ENCODE measurements around the gene HIRA. TPM values are rescaled to one million over a fixed set of nuclear protein-coding genes. Genes with fewer than 3 reads are reported as not detected.
"Not testable (repeated sequence)": the region's sequence is repeated elsewhere in the genome, so short reads cannot be mapped to it uniquely, and the experiment has no call there.

Gene HIRA
- total RNA-seq, 1 donor from 2014 or later = 27.9 TPM

DNA sequence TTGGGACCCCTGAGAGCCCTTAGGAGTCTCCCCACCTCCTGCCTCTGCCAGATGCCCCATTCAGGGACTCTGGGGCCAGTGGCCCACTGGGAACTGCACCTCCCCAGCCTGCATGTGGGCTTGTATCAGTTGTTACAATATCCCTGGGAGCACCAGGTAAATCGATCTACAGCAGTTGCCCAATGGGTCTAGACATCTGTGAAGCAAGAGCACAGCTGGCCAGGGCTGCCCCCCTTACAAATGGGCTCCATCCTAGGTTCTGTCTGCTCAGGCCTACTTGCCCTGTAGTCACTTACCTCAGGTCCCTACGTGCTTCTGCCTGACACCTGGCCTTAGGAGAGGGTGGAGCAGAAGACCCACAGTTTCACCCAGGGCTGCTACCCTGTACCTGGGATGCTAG is 62.7 kb downstream of the HIRA start:
- DNase-seq = no peak
- TF ChIP-seq CTCF (IDR thresholded peaks at IDR 0.05) = no peak
- peaks cover 95% of the 10 kb centered on the region for H3K36me3 ChIP-seq

DNA sequence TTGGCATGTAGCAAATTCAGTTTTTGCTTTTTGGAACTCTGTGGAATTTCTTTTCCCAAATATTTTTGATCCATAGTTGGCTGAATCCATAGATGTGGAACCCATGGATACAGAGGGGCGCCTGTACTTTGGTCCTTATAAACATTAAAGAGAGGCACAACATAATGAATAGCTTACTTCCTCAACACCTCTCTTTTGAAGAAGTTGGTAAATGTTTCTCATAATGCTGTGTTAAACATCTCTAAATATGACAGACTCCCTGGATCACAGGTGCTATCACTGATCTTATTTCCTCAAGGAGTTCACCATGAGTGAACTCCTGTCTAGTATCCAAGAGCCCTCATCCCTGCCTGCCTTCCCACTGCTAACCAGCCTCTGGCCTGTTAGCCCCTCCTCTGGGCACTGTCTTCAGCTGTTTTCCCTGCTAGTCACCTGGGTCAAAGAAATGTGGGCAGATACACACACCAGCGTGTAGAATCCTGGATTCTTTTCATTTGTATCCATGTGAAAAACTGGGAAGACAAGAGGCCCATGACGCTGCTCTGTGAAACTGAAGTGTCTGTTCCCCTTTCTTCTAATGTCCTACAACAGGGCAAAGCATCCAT is 63.7 kb downstream of the HIRA start:
- H3K27ac ChIP-seq = no peak overlapping the region
- ATAC-seq (no peak), DNase-seq (no peak)
- H3K4me3 ChIP-seq = no peak overlapping the region
- TF ChIP-seq CTCF (IDR thresholded peaks at IDR 0.05) = no peak
- intact Hi-C loops (cut with DNase I) = no loop called here
- H3K9me3 ChIP-seq = no peaks in the 10 kb centered on the region
- no peaks in the 10 kb centered on the region for H3K4me1 ChIP-seq
- H3K27me3 ChIP-seq (ENCODE audit: low read depth) = no peaks in the 10 kb centered on the region
- peaks cover 95% of the 10 kb centered on the region for H3K36me3 ChIP-seq

More for the DNA sequence above, 62.7 kb downstream of the HIRA start:
- no peak overlapping the region for H3K27ac ChIP-seq
- H3K27me3 ChIP-seq (ENCODE audit: low read depth) = no peaks in the 10 kb centered on the region
- no peak overlapping the region for H3K4me3 ChIP-seq
- peak in 1 of 2 donors; percentile 38 for ATAC-seq
- intact Hi-C loops (cut with DNase I) = no loop called here
- H3K9me3 ChIP-seq = no peaks in the 10 kb centered on the region
- H3K4me1 ChIP-seq = no peaks in the 10 kb centered on the region

DNA sequence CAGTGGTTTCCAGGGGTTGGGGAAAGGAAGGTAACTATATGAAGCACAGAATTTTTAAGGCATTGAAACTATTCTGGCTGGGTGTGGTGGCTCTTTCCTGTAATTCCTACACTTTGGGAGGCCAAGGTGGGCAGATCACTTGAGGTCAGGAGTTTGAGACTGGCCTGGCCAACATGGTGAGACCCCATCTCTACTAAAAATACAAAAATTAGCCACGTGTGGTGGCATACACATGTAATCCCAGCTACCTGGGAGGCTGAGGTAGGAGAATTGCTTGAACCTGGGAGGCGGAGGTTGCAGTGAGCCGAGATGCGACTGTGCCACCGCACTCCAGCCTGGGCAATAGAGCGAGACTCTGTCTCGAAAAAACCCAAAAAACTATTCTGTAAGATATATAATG is 68.0 kb downstream of the HIRA start:
- not testable (repeated sequence) for DNase-seq

DNA sequence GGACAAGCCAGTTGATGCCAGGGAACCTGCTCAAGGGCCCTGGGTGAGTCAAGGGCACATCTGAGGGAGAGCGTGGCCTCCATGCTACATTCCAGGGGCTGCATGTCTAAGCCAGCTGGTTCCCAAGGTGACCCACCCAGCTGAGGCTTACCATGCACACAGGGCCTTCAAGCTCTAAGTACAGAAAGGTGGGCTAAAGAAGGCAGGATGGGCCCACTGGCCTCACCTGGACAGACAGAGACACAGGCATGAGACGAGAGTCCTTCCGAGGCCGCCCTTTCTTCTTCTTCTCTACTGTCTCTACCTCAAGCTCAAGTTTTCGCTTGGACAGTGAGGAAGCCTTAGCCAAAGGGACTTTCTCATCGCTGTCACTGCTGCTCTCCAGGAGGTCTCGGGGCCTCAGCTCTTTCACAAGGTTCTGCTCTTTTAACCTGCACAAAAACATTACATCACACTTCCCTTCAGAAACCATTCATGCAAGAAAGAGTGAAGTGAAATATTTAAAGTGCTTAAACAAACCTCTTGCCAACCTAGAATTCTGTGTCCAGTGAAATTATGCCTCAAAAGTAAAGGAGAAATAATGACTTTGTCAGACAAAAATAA is 69.9 kb downstream of the HIRA start:
- no peak for DNase-seq
- H3K27ac ChIP-seq = no peak overlapping the region
- no peak overlapping the region for H3K4me3 ChIP-seq
- H3K4me1 ChIP-seq = no peaks in the 10 kb centered on the region
- H3K9me3 ChIP-seq = no peaks in the 10 kb centered on the region
- intact Hi-C loops (cut with DNase I) = no loop called here
- H3K36me3 ChIP-seq = peaks cover 94% of the 10 kb centered on the region
- no peak for TF ChIP-seq CTCF (IDR thresholded peaks at IDR 0.05)
- no peak for ATAC-seq
- H3K27me3 ChIP-seq (ENCODE audit: low read depth) = no peaks in the 10 kb centered on the region

More for the DNA sequence above, 68.0 kb downstream of the HIRA start:
- intact Hi-C loops (cut with DNase I); H3K4me3 ChIP-seq; H3K27me3 ChIP-seq (ENCODE audit: low read depth); H3K9me3 ChIP-seq; ATAC-seq; H3K27ac ChIP-seq; H3K4me1 ChIP-seq: not testable (repeated sequence)
- peaks cover 94% of the 10 kb centered on the region for H3K36me3 ChIP-seq

GRCh38 chr22:19360862-19361261 is 70.7 kb downstream of the HIRA start:
- DNase-seq (no peak), ATAC-seq (no peak)
- Histone ChIP-seq H3K4me3 (no peak overlapping the region), H3K9me3 (no peaks in the 10 kb centered on the region), H3K36me3 (peaks cover 95% of the 10 kb centered on the region), H3K27me3 (ENCODE audit: low read depth) (no peaks in the 10 kb centered on the region), H3K4me1 (no peaks in the 10 kb centered on the region), H3K27ac (no peak overlapping the region)
- no peak for TF ChIP-seq CTCF (IDR thresholded peaks at IDR 0.05)
- intact Hi-C loops (cut with DNase I) = no loop called here

- ATAC-seq (no peak), DNase-seq (no peak)
- intact Hi-C loops (cut with DNase I) = no loop called here
- Histone ChIP-seq H3K4me3 (no peak overlapping the region), H3K4me1 (no peaks in the 10 kb centered on the region), H3K27me3 (ENCODE audit: low read depth) (no peaks in the 10 kb centered on the region), H3K9me3 (no peaks in the 10 kb centered on the region), H3K36me3 (peaks cover 95% of the 10 kb centered on the region), H3K27ac (no peak overlapping the region)
- TF ChIP-seq CTCF (IDR thresholded peaks at IDR 0.05) = no peak
These were observed 71.2 kb downstream of the HIRA start for GRCh38 chr22:19360300-19360792.

Measured in lower lobe of right lung (tissue), 2 donors.